Stimulated activated CD8-positive, alpha-beta memory T cell treated with anti-CD3 and anti-CD28 coated beads, Interleukin-4, amount 100 ng/mL, for 24 hours (primary cell): ENCODE measurements around the gene ADCK1.
"Not testable (repeated sequence)": the region's sequence is repeated elsewhere in the genome, so short reads cannot be mapped to it uniquely, and the experiment has no call there.

Source experiments
- DNase-seq: peaks from one replicate; pipeline ENCODE4 v3.0.0-alpha.2; 2020; ENCODE audit warnings: low read depth

The ADCK1 gene

GRCh38 chr14:77903221-77903620 lies 103.3 kb downstream of the ADCK1 start:
- DNase-seq, result no peak

- no peak for DNase-seq
These were observed 104.2 kb downstream of the ADCK1 start for GRCh38 chr14:77903937-77904617.

GRCh38 chr14:77906446-77906845 lies 106.5 kb downstream of the ADCK1 start:
- no peak for DNase-seq

- no peak for DNase-seq
These were observed 108.9 kb downstream of the ADCK1 start for GRCh38 chr14:77908847-77909246.

- DNase-seq, result no peak
These were observed 110.0 kb downstream of the ADCK1 start for GRCh38 chr14:77909911-77910310.

GRCh38 chr14:77910506-77910905 lies 110.6 kb downstream of the ADCK1 start:
- no peak for DNase-seq

GRCh38 chr14:77911356-77911755 lies 111.4 kb downstream of the ADCK1 start:
- DNase-seq, result no peak

GRCh38 chr14:77912754-77913556 lies 113.0 kb downstream of the ADCK1 start:
- DNase-seq, result no peak

- no peak for DNase-seq
These were observed 114.3 kb downstream of the ADCK1 start for GRCh38 chr14:77914073-77914721.

GRCh38 chr14:77915390-77915789 lies 115.5 kb downstream of the ADCK1 start:
- DNase-seq, result not testable (repeated sequence)

GRCh38 chr14:77917491-77918201 lies 117.7 kb downstream of the ADCK1 start:
- DNase-seq, result no peak

- no peak for DNase-seq
These were observed 118.5 kb downstream of the ADCK1 start for GRCh38 chr14:77918448-77918847.

- no peak for DNase-seq
These were observed 120.4 kb downstream of the ADCK1 start for GRCh38 chr14:77920312-77920711.

- no peak for DNase-seq
These were observed 121.9 kb downstream of the ADCK1 start for GRCh38 chr14:77921818-77922217.

- no peak for DNase-seq
These were observed 123.4 kb downstream of the ADCK1 start for GRCh38 chr14:77923131-77923936.

GRCh38 chr14:77924141-77924948 lies 124.4 kb downstream of the ADCK1 start:
- DNase-seq, result no peak

GRCh38 chr14:77926942-77927341 lies 127.0 kb downstream of the ADCK1 start:
- DNase-seq, result no peak

GRCh38 chr14:77931441-77931840 lies 131.5 kb downstream of the ADCK1 start:
- DNase-seq, result no peak

- no peak for DNase-seq
These were observed 136.3 kb downstream of the ADCK1 start for GRCh38 chr14:77936138-77936639.

- no peak for DNase-seq
These were observed 147.5 kb downstream of the ADCK1 start for GRCh38 chr14:77947372-77947771.
